H9 (cell line): ENCODE data around the gene DQX1. TPM values are rescaled to one million over a fixed set of nuclear protein-coding genes. Genes with fewer than 3 reads are reported as not detected.

Experiments used
- DNase-seq: peaks from one replicate; pipeline ENCODE4 v3.0.0-alpha.2; 2017
- H2AFZ ChIP-seq: one replicate; pipeline ENCODE4 v1.6.1; 2013; ENCODE audit warnings: mild to moderate bottlenecking, low read length, control low read depth, moderate library complexity
- H2AK5ac ChIP-seq: 2 replicates; pipeline ENCODE4 v1.6.1; 2013; ENCODE audit warnings: low read length, control low read depth, mixed read lengths; ENCODE audit not compliant: insufficient read length
- H2BK120ac ChIP-seq: one replicate; pipeline ENCODE4 v1.6.1; 2013; ENCODE audit warnings: low read depth, mild to moderate bottlenecking, low read length, control low read depth, inconsistent platforms; ENCODE audit not compliant: poor library complexity, severe bottlenecking
- H2BK12ac ChIP-seq: 2 replicates; pipeline ENCODE4 v1.6.1; 2013; ENCODE audit warnings: low read length, control low read depth, mixed read lengths, low read depth; ENCODE audit not compliant: insufficient read length
- H2BK15ac ChIP-seq: 2 replicates; pipeline ENCODE4 v1.6.1; 2013; ENCODE audit warnings: low read depth, low read length, control low read depth
- H2BK20ac ChIP-seq: one replicate; pipeline ENCODE4 v1.6.1; 2013; ENCODE audit warnings: low read depth, mild to moderate bottlenecking, low read length, control low read depth, inconsistent platforms; ENCODE audit not compliant: poor library complexity, severe bottlenecking
- H2BK5ac ChIP-seq: 2 replicates; pipeline ENCODE4 v1.6.1; 2013; ENCODE audit warnings: low read length, control low read depth, mixed read lengths; ENCODE audit not compliant: insufficient read length
- H3K14ac ChIP-seq: 2 replicates; pipeline ENCODE4 v1.6.1; 2013; ENCODE audit warnings: low read length, control low read depth; ENCODE audit not compliant: insufficient read depth
- H3K18ac ChIP-seq: 2 replicates; pipeline ENCODE4 v1.6.1; 2013; ENCODE audit warnings: low read depth, mild to moderate bottlenecking, mixed read lengths, low read length, control low read depth; ENCODE audit not compliant: insufficient read length
- H3K23ac ChIP-seq: 2 replicates; pipeline ENCODE4 v1.6.1; 2013; ENCODE audit warnings: low read length, control low read depth, mixed read lengths, low read depth; ENCODE audit not compliant: insufficient read length
- H3K23me2 ChIP-seq: 2 replicates; pipeline ENCODE4 v1.6.1; 2013; ENCODE audit warnings: low read depth, mild to moderate bottlenecking, mixed read lengths, low read length, control low read depth; ENCODE audit not compliant: insufficient read length, poor library complexity, severe bottlenecking
- H3K27ac ChIP-seq: 2 replicates; pipeline ENCODE4 v1.5.1; 2013; ENCODE audit warnings: low read length, control low read depth, mixed read lengths, low read depth; ENCODE audit not compliant: insufficient read length
- H3K27me3 ChIP-seq: 2 replicates; pipeline ENCODE4 v1.6.1; 2013; ENCODE audit warnings: low read length, control low read depth, inconsistent platforms; ENCODE audit not compliant: insufficient read depth
- H3K4ac ChIP-seq: 2 replicates; pipeline ENCODE4 v1.6.1; 2013; ENCODE audit warnings: low read depth, mild to moderate bottlenecking, control low read depth, inconsistent platforms, low read length, moderate library complexity
- H3K4me1 ChIP-seq: 2 replicates; pipeline ENCODE4 v1.6.1; 2013; ENCODE audit warnings: low read length, control low read depth, inconsistent platforms; ENCODE audit not compliant: insufficient read depth
- H3K4me2 ChIP-seq: 2 replicates; pipeline ENCODE4 v1.6.1; 2013; ENCODE audit warnings: low read length, control low read depth, mixed read lengths; ENCODE audit not compliant: insufficient read length, insufficient read depth
- H3K56ac ChIP-seq: 2 replicates; pipeline ENCODE4 v1.6.1; 2013; ENCODE audit warnings: low read depth, mild to moderate bottlenecking, mixed read lengths, low read length, control low read depth; ENCODE audit not compliant: insufficient read length
- H3K79me1 ChIP-seq: 2 replicates; pipeline ENCODE4 v1.6.1; 2013; ENCODE audit warnings: low read depth, mild to moderate bottlenecking, moderate library complexity, low read length, control low read depth, inconsistent platforms; ENCODE audit not compliant: insufficient read depth, poor library complexity, severe bottlenecking
- H3K79me2 ChIP-seq: 2 replicates; pipeline ENCODE4 v1.6.1; 2013; ENCODE audit warnings: low read length, control low read depth, inconsistent platforms; ENCODE audit not compliant: insufficient read depth
- H3K9ac ChIP-seq: 2 replicates; pipeline ENCODE4 v1.6.1; 2013; ENCODE audit warnings: low read length, control low read depth, mixed read lengths; ENCODE audit not compliant: insufficient read length; ENCODE audit errors: extremely low read depth
- H3K9me3 ChIP-seq: one replicate; pipeline ENCODE4 v1.6.1; 2013; ENCODE audit warnings: low read depth, low read length, inconsistent platforms; ENCODE audit not compliant: control insufficient read depth
- H3T11ph ChIP-seq: one replicate; pipeline ENCODE4 v1.6.1; 2013; ENCODE audit warnings: mild to moderate bottlenecking, low read length, control low read depth, inconsistent platforms
- H4K20me1 ChIP-seq: one replicate; pipeline ENCODE4 v1.6.1; 2013; ENCODE audit not compliant: control insufficient read depth, insufficient read length, insufficient read depth
- H4K5ac ChIP-seq: 2 replicates; pipeline ENCODE4 v1.6.1; 2013; ENCODE audit warnings: low read depth, mild to moderate bottlenecking, mixed read lengths, low read length, control low read depth; ENCODE audit not compliant: insufficient read length
- H4K8ac ChIP-seq: replicated peaks from 2 replicates; pipeline ENCODE4 v1.6.1; 2013; ENCODE audit warnings: low read length, control low read depth, mixed read lengths, low read depth; ENCODE audit not compliant: insufficient read length
- H4K91ac ChIP-seq: 2 replicates; pipeline ENCODE4 v1.6.1; 2013; ENCODE audit warnings: low read depth, mild to moderate bottlenecking, moderate library complexity, mixed read lengths, low read length, control low read depth; ENCODE audit not compliant: insufficient read length
- H3K27ac Mint-ChIP-seq, 3 experiments: 2 replicates in 2 of 3; 3 replicates in 1 of 3; pipeline ENCODE4 v1.8.0; 2020 to 2021; ENCODE audit warnings: mixed read lengths in 3 of 3, mild to moderate bottlenecking in 1 of 3, moderate library complexity in 1 of 3
- H3K27me3 Mint-ChIP-seq: 2 replicates; pipeline ENCODE4 v1.8.0; 2021; ENCODE audit warnings: low read depth, mild to moderate bottlenecking, moderate library complexity, mixed read lengths
- H3K36me3 Mint-ChIP-seq, 3 experiments: 2 replicates in 2 of 3; 3 replicates in 1 of 3; pipeline ENCODE4 v1.8.0; 2020 to 2021; ENCODE audit warnings: low read depth in 3 of 3, mixed read lengths in 3 of 3; ENCODE audit not compliant: insufficient read depth in 1 of 3
- H3K4me1 Mint-ChIP-seq, 2 experiments: 2 replicates each; pipeline ENCODE4 v1.8.0; 2020; ENCODE audit warnings: mixed read lengths in 2 of 2
- H3K4me3 Mint-ChIP-seq, 2 experiments: 2 replicates in 1 of 2; 3 replicates in 1 of 2; pipeline ENCODE4 v1.8.0; 2020 to 2021; ENCODE audit warnings: mild to moderate bottlenecking in 2 of 2, mixed read lengths in 2 of 2, moderate library complexity in 1 of 2
- H3K9me3 Mint-ChIP-seq, 2 experiments: 2 replicates in 1 of 2; 3 replicates in 1 of 2; pipeline ENCODE4 v1.8.0; 2020; ENCODE audit warnings: mild to moderate bottlenecking in 2 of 2, mixed read lengths in 2 of 2, moderate library complexity in 1 of 2
- WGBS: extraction: QIAGEN DNeasy Blood & Tissue Kit; methylation state at CpG from one replicate; pipeline ENCODE4 v1.1.7; 2013; ENCODE audit warnings: missing lambda C conversion rate, low lambda C conversion rate, mixed read lengths; ENCODE audit not compliant: insufficient read length; ENCODE audit errors: extremely low coverage; 5-methylcytosine and 5-hydroxymethylcytosine counted together
- total RNA-seq: library from RNA; stranded (reverse); gene quantifications from 2 replicates; pipeline ENCODE4 v1.2.1, GENCODE V29; 2021
- TF ChIP-seq, protein P1 (sequence below): fragments of 200-600 bp; sonication (generic); conservative IDR thresholded peaks from 3 replicates; pipeline ENCODE4 v1.8.0; 2021; ENCODE audit warnings: antibody characterized with exemption, mild to moderate bottlenecking

DQX1 gene
- total RNA-seq, 1 experiment from 2014 or later, result 0.98 TPM

DNA sequence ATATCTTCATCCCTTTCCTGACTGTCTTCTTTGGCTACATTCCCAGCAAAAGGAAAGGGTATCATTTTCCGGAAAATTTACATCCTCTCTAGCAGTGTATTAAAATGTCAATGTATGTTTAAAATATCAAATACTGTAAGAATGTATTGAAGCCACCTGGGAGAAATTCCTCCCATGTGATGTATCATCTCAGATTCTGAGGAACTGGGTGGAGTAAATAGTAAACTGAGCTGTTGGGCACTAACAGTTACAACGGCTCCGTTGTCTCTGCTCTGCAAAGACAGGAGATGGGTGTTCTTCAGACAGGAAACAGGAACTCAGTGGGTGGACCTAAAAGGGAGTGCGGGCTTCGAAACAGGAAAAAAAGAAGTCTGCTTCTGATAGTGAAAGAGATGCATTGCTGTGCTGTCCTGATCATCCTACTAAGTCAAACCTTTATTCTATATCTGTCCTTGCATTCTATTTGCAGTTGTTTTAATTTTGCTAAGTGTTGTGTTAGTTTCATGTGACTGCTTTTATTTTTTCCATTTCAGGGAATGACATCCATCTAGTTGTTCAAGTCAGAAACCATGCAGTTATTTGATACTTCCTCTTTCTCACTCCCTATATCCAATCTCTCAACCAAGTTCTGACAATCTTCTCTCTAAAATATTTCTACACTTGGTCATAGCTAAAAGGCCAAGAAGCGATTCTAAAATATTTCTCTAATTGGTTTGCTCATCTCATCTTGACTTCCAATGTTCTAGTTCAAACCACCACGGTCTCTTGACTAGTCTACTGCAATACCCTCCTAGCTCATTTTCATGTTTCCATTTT lies 47.9 kb upstream of the DQX1 start:
- TF ChIP-seq, protein P1, sequence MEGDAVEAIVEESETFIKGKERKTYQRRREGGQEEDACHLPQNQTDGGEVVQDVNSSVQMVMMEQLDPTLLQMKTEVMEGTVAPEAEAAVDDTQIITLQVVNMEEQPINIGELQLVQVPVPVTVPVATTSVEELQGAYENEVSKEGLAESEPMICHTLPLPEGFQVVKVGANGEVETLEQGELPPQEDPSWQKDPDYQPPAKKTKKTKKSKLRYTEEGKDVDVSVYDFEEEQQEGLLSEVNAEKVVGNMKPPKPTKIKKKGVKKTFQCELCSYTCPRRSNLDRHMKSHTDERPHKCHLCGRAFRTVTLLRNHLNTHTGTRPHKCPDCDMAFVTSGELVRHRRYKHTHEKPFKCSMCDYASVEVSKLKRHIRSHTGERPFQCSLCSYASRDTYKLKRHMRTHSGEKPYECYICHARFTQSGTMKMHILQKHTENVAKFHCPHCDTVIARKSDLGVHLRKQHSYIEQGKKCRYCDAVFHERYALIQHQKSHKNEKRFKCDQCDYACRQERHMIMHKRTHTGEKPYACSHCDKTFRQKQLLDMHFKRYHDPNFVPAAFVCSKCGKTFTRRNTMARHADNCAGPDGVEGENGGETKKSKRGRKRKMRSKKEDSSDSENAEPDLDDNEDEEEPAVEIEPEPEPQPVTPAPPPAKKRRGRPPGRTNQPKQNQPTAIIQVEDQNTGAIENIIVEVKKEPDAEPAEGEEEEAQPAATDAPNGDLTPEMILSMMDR, result no peak
- Histone ChIP-seq H3K23ac (no peak overlapping the region), H2BK120ac (no peak overlapping the region), H3K27ac (no peak overlapping the region), H3K27me3 (no peaks in the 10 kb centered on the region), H3K18ac (no peak overlapping the region), H2BK5ac (no peak overlapping the region), H4K20me1 (no peaks in the 10 kb centered on the region), H2BK20ac (no peak overlapping the region), H3K4ac (no peak overlapping the region), H3K23me2 (no peaks in the 10 kb centered on the region), H3K56ac (no peak overlapping the region), H3K14ac (no peak overlapping the region), H2AK5ac (no peak overlapping the region), H3K9me3 (no peaks in the 10 kb centered on the region), H3K4me1 (no peaks in the 10 kb centered on the region), H2BK15ac (no peak overlapping the region), H3K79me1 (no peaks in the 10 kb centered on the region), H3T11ph (no peak overlapping the region), H2AFZ (no peak overlapping the region), H2BK12ac (no peak overlapping the region), H4K91ac (no peak overlapping the region), H3K9ac (no peak overlapping the region), H3K4me2 (no peak overlapping the region), H3K79me2 (no peaks in the 10 kb centered on the region), H4K5ac (no peak overlapping the region), H4K8ac (no peak overlapping the region)
- no peak overlapping the region for H3K4me3 Mint-ChIP-seq
- H3K27ac Mint-ChIP-seq, result no peak overlapping the region
- H3K27me3 Mint-ChIP-seq, result peaks cover 3% of the 10 kb centered on the region; the same call in 1 of the 2 replicates
- no peak for DNase-seq
- no peaks in the 10 kb centered on the region for H3K9me3 Mint-ChIP-seq
- no CpG with 5 or more reads among the region's 7 CpGs for WGBS
- H3K4me1 Mint-ChIP-seq, result peaks cover 2 to 3% of the 10 kb centered on the region in 2 experiments; a peak in 1 of 4 replicates
- no peaks in the 10 kb centered on the region for H3K36me3 Mint-ChIP-seq
